ENCODE data around the gene TCF7L1. TPM values are rescaled to one million over a fixed set of nuclear protein-coding genes. Genes with fewer than 3 reads are reported as not detected.

The TCF7L1 gene
- total and polyA plus RNA-seq, 2 of the 13 experiments (the other 11 are each of a cell fraction or from before 2014, with no cell fraction given) = 0.04 to 0.15 TPM

GRCh38 chr2:85106489-85107180, 26.6 kb upstream of the TCF7L1 start (continued):
- no peak for TF ChIP-seq STAT6 (CRISPR knock-in tag; IDR thresholded peaks at IDR 0.05; ENCODE audit: borderline replicate concordance)
- no peak for TF ChIP-seq MATR3 (CRISPR knock-in tag; IDR thresholded peaks at IDR 0.05)
- TF ChIP-seq MTERF4 (CRISPR knock-in tag; IDR thresholded peaks at IDR 0.05) = no peak
- TF ChIP-seq ZFP36 (IDR thresholded peaks at IDR 0.05; ENCODE audit: borderline replicate concordance, low read depth, low read length, partially characterized antibody) = no peak
- no peak for TF ChIP-seq ATF6 (CRISPR knock-in tag; conservative IDR thresholded peaks at IDR 0.05)
- no peak for TF ChIP-seq ARNTL (CRISPR knock-in tag; IDR thresholded peaks at IDR 0.05)

All from HepG2 (cell line).